Testis (tissue), 3 donors: Measurements from ENCODE around the gene CLCN1. TPM values are rescaled to one million over a fixed set of nuclear protein-coding genes. Genes with fewer than 3 reads are reported as not detected.

Experiments used
- DNase-seq: peaks from one replicate; pipeline ENCODE4 v3.0.0-alpha.2; 2019
- H3K27ac ChIP-seq, 2 donors: fragments of 200-600 bp; sonication (generic); one replicate each; pipeline ENCODE4 v1.5.1; 2019
- H3K27me3 ChIP-seq: fragments of 200-600 bp; sonication (generic); one replicate; pipeline ENCODE4 v1.5.1; 2019
- H3K36me3 ChIP-seq: fragments of 200-600 bp; sonication (generic); one replicate; pipeline ENCODE4 v1.5.1; 2017; ENCODE audit warnings: low read depth; ENCODE audit errors: missing control alignments
- H3K4me1 ChIP-seq: fragments of 200-600 bp; sonication (generic); one replicate; pipeline ENCODE4 v1.5.1; 2019
- H3K4me3 ChIP-seq, 2 donors: fragments of 200-600 bp; sonication (generic); one replicate each; pipeline ENCODE4 v1.5.1; 2017 to 2019
- H3K9me3 ChIP-seq: fragments of 200-600 bp; sonication (generic); one replicate; pipeline ENCODE4 v1.5.1; 2017
- POLR2A ChIP-seq: fragments of 450-650 bp; IDR thresholded peaks from one replicate; pipeline ENCODE4 v1.6.1; 2017; ENCODE audit warnings: antibody characterized with exemption, mild to moderate bottlenecking, moderate library complexity
- WGBS, 2 donors: methylation state at CpG; one replicate each; pipeline ENCODE4 v1.1.5; 2018; 5-methylcytosine and 5-hydroxymethylcytosine counted together
- intact Hi-C: fragments of 100-400 bp; cut with DNase I; formaldehyde crosslinking; loops from one replicate; pipeline ENCODE4 v1.15.1; 2023; ENCODE audit warnings: low total_unique reads
- microRNA-seq, 2 donors: library from miRNA; unstranded; fragments of <30 nt; microRNA quantifications; one replicate each; pipeline ENCODE4, GENCODE V29; 2016; ENCODE audit warnings: borderline number of aligned reads in 2 of 2, borderline replicate concordance in 1 of 2
- polyA plus RNA-seq: library from polyadenylated mRNA; stranded (reverse); fragments of 350-450 nt; fragmentation: Illumina TruSeq; extraction: RNeasy Lipid Tissue Mini Kit (QIAGEN cat#74804); gene quantifications from one replicate; pipeline ENCODE4 v1.2.3, GENCODE V29; 2014; ENCODE audit warnings: low read depth, low replicate concordance; ENCODE audit not compliant: insufficient read depth
- small RNA-seq, 2 donors: library from RNA; depleted of rRNA; stranded (forward); fragments of <200 nt; gene quantifications; one replicate each; pipeline ENCODE3, GENCODE V24; 2016
- total RNA-seq, 2 donors: library from RNA; depleted of rRNA; stranded (reverse); fragments of >200 nt; gene quantifications; one replicate each; pipeline ENCODE4 v1.2.3, GENCODE V29; 2016
- TF ChIP-seq, protein P1 (sequence below), 3 experiments: fragments of 450-650 bp in 2 of 3; fragments of 200-600 bp in 1 of 3; sonication (generic) in 1 of 3; IDR thresholded peaks; one replicate each; pipeline ENCODE4 v1.5.1; 2016 to 2019; ENCODE audit warnings: antibody characterized with exemption in 3 of 3, mild to moderate bottlenecking in 2 of 3, moderate library complexity in 1 of 3

CLCN1 gene
- total and polyA plus RNA-seq, 3 donors from 2014 or later, result 1.1 to 2.7 (median 1.4) TPM

DNA sequence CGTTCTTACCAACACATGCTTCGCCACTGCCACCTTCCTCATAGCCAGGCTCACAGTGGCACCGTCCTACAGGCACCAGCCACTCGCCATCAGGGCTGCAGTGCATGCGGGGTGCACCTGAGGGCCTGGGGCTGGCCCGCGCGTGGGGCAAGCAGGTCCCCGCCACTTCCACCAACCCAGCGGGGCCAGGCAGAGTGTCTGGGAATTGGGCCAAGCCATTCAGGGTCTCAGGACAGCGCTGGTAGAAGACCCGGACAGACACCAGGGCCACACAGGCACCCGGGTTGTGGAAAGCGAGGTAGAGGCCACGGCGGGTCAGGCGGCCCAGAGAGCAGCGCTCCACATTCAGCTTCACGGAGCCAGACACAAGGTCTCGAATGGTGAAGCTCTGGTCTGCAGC lies 83.7 kb downstream of the CLCN1 start:
- TF ChIP-seq, protein P1, sequence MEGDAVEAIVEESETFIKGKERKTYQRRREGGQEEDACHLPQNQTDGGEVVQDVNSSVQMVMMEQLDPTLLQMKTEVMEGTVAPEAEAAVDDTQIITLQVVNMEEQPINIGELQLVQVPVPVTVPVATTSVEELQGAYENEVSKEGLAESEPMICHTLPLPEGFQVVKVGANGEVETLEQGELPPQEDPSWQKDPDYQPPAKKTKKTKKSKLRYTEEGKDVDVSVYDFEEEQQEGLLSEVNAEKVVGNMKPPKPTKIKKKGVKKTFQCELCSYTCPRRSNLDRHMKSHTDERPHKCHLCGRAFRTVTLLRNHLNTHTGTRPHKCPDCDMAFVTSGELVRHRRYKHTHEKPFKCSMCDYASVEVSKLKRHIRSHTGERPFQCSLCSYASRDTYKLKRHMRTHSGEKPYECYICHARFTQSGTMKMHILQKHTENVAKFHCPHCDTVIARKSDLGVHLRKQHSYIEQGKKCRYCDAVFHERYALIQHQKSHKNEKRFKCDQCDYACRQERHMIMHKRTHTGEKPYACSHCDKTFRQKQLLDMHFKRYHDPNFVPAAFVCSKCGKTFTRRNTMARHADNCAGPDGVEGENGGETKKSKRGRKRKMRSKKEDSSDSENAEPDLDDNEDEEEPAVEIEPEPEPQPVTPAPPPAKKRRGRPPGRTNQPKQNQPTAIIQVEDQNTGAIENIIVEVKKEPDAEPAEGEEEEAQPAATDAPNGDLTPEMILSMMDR (IDR thresholded peaks at IDR 0.05), result no peak
- no peak for TF ChIP-seq POLR2A
- no peak overlapping the region for H3K27ac ChIP-seq
- DNase-seq, result no peak
- peaks cover 11% of the 10 kb centered on the region for H3K4me1 ChIP-seq
- no peak overlapping the region for H3K4me3 ChIP-seq
- no peaks in the 10 kb centered on the region for H3K27me3 ChIP-seq
- no peaks in the 10 kb centered on the region for H3K9me3 ChIP-seq
- H3K36me3 ChIP-seq, result no peaks in the 10 kb centered on the region
- 93 to 97% methylated on average over 12 to 18 of the region's 20 CpGs for WGBS, 2 donors
- intact Hi-C loops, result no loop called here

DNA sequence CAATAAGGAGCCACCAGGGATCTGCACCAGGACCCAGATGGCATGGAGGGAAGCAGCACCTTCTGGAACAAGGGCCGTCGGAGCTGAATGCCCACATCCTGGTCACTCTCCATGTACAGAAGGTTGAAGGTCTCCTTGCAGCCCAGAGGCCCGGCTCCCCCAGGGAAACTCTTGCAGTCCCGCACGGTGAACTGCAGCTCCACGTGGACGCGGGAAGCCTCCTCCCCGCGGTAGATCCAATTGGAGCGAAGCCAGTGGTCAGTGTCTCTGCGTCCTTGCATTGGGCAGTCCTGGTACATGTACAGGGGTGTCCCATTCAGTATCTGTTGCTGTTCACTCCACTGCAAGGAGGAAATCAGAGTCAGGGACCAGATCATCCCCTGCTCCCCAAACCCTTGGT lies 85.4 kb downstream of the CLCN1 start:
- H3K4me1 ChIP-seq, result no peaks in the 10 kb centered on the region

More for the DNA sequence above, 85.4 kb downstream of the CLCN1 start:
- H3K27me3 ChIP-seq, result no peaks in the 10 kb centered on the region
- 85 to 86% methylated on average over 10 to 12 of the region's 12 CpGs for WGBS, 2 donors
- intact Hi-C loops, result no loop called here
- no peaks in the 10 kb centered on the region for H3K9me3 ChIP-seq
- no peak overlapping the region for H3K27ac ChIP-seq
- no peak for DNase-seq
- no peaks in the 10 kb centered on the region for H3K36me3 ChIP-seq
- H3K4me3 ChIP-seq, result no peak overlapping the region
- no peak for TF ChIP-seq POLR2A
- TF ChIP-seq, protein P1 (IDR thresholded peaks at IDR 0.05), result no peak

Small RNA genes lying within 50 kb of the gene (microRNA-seq; reads per million reads assigned to microRNA genes)
- 0 to 1.4 reads per million in 2 donors for gene MIR6892

Small RNA genes lying within 50 kb of the gene (small RNA-seq; reads per million reads assigned to genes)
- gene MIR6892 (0 to 1.9 reads per million in 2 donors), gene RN7SL481P (0 reads per million in 2 donors), gene RN7SL535P (0 reads per million in 2 donors)

Other genes starting within 250 kb of the CLCN1 start
- not detected for gene PIP, start 184.0 kb upstream of the CLCN1 start, total RNA-seq
- gene PIP, start 184.0 kb upstream of the CLCN1 start, polyA plus RNA-seq, result not detected
- not detected for gene TAS2R39, start 132.7 kb upstream of the CLCN1 start, total RNA-seq
- not detected for gene TAS2R39, start 132.7 kb upstream of the CLCN1 start, polyA plus RNA-seq
- not detected for gene TAS2R40, start 94.1 kb upstream of the CLCN1 start, total RNA-seq
- gene TAS2R40, start 94.1 kb upstream of the CLCN1 start, polyA plus RNA-seq, result not detected
- gene GSTK1, start 52.7 kb upstream of the CLCN1 start, total RNA-seq, result 100 to 1,000 TPM; 105 to 136 TPM
- gene GSTK1, start 52.7 kb upstream of the CLCN1 start, polyA plus RNA-seq, result 169 TPM
- 1 to 10 TPM; 1.1 to 2.2 TPM for gene TMEM139, start 31.2 kb upstream of the CLCN1 start, total RNA-seq
- 5.3 TPM for gene TMEM139, start 31.2 kb upstream of the CLCN1 start, polyA plus RNA-seq
- 10 to 100 TPM; 23.6 to 26.5 TPM for gene CASP2, start 27.8 kb upstream of the CLCN1 start, total RNA-seq
- 20.7 TPM for gene CASP2, start 27.8 kb upstream of the CLCN1 start, polyA plus RNA-seq
- gene FAM131B, start 46.6 kb downstream of the CLCN1 start, total RNA-seq, result 1 to 10 TPM; 1.2 TPM
- 1.2 TPM for gene FAM131B, start 46.6 kb downstream of the CLCN1 start, polyA plus RNA-seq
- gene ZYX, start 65.2 kb downstream of the CLCN1 start, total RNA-seq, result 100 to 1,000 TPM; 164 to 222 TPM
- 190 TPM for gene ZYX, start 65.2 kb downstream of the CLCN1 start, polyA plus RNA-seq
- 1 to 10 TPM; 5.9 to 8.5 TPM for gene EPHA1, start 92.7 kb downstream of the CLCN1 start, total RNA-seq
- 9.8 TPM for gene EPHA1, start 92.7 kb downstream of the CLCN1 start, polyA plus RNA-seq
- not detected for gene TAS2R60, start 127.3 kb downstream of the CLCN1 start, total RNA-seq
- not detected for gene TAS2R60, start 127.3 kb downstream of the CLCN1 start, polyA plus RNA-seq
- gene TAS2R41, start 161.8 kb downstream of the CLCN1 start, total RNA-seq, result under 1 TPM in 1 of 2 donors, not detected in 1; 0.55 TPM
- gene TAS2R41, start 161.8 kb downstream of the CLCN1 start, polyA plus RNA-seq, result not detected